GM19043 (cell line): ENCODE results near the gene DCC.

Source experiments
- ATAC-seq: cut with Tn5 transposase; IDR thresholded peaks from one replicate; pipeline ENCODE4 v1.9.1; 2021; ENCODE audit warnings: low read depth; ENCODE audit not compliant: unreplicated experiment

Gene DCC

DNA sequence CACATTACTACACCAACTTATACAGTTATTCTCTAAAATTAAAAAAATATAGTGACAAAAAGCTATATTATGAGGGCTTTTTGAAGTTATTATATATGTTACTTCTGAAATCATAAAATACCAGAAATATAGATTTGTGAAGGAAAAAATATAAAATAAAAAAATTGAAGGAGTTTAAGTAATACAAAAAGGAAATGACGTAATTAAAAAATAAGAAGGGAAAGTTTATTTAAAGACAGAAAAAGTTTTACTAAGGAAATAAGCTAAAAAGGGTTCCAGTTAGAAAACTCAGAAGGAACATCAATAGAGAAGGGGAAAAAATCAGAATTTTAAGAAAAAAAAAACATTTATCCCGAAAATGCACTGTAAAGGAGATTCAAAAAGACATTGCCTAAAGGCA is 1187.4 kb downstream of the DCC start:
- ATAC-seq = no peak

DNA sequence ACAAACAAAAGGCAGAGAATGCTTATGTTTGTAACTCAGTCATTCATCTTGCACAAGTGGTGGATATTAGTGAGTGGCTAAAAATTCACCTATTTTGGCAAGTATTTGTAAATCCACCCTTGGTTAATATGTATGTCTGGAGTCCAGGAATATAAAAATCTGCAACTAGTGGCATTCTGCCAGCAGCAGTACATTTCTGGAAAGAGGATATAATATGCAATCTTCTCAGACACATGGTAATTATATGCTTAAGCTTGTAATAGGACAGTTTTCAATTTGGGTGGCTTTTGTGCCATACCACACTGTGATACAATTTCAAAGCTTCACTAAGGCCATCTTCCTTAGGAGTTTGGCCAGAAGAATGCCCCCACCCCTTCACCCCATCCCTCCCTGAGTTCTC is 1191.2 kb downstream of the DCC start:
- ATAC-seq = no peak

DNA sequence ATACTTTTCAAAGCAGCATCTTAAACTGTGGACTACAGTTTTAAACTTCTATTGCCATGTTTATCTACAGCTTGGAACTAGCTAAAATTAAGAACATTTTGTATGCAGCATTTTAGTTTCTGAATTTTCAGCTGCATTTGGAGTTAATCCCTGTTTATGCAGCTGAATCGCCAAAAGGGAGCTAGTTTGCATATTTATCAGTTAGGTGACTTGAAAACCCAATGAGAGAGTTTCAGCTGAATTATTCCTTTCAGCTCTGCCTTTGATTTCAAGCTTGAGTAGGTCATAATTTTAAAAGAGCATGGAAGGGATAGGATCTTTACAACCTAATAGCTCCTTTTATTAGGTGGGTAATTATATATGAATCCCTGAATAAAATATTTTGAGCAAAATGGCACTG is 1191.9 kb downstream of the DCC start:
- no peak for ATAC-seq

DNA sequence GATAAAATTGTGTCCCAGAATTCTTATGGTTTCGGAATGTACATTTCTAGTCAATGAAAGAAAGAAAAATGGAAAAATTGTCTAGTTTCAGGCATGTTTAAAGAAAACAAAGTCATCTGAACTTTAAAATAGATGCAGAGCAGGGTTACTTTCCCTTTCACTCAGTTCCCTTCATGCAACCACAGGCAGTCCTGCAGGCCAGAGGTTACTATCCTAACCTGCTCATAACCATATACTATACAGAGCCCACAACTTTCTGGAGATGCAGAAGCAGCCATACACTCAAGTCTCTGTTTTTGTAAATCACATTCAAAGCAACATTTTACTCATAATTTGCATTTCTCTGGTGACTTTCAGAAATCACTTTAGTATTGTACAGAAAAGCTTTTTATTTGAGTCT is 1194.2 kb downstream of the DCC start:
- ATAC-seq = no peak

DNA sequence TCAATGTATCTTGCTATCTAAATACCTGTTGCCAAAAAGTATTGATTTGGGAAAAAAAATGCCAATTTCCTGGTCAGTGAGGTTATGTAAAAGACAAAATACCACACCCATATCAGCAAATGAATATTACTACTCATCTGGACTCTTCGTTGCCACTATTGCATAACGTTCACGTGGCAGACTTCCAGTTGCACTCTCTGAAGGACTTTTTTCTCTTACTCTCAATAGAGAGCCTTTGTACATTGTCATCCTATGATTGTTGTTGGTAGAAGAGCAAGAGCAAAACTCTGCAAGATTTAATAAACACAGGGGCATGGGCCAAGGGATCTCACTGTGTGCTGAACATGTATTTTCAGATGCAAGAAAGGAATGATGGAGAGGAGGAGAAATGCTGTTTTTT is 1194.7 kb downstream of the DCC start:
- ATAC-seq = no peak

DNA sequence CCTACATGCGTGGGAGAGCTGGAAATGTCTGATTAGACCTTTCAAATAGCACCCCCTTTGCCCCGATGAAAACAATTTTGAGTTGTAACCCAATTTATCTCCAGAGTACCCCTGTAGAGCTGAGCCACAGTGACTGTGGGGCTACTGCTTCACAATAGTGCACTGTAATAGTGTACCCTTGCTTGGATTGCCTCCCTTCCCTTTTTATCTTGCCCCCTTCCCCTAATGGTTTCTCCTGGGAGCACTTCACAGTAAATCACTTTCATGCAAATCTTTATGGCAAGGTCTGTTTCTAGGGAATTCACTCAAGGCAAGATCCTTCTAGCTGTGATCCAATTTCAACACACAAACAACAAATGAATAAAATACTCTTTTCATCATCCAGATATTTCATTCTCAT is 1196.9 kb downstream of the DCC start:
- ATAC-seq = no peak

DNA sequence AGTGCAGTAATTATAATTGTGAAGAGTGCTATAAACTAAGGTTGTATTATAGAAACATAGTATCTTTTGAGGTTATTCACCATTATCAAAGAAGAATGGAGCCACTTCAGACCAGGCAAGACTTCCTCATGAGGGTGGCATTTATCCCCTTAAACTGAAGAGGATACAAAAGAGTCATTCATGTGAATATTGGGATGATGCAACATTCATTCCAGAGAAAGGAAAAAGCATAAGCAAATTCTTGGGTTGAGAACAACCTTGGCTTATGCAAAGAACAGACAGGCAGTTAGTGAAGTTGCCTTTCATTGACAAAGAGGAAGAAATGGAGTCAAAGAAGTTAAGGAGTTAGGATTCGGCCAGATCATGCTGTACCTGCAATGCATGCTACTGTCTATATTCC is 1201.9 kb downstream of the DCC start:
- no peak for ATAC-seq

DNA sequence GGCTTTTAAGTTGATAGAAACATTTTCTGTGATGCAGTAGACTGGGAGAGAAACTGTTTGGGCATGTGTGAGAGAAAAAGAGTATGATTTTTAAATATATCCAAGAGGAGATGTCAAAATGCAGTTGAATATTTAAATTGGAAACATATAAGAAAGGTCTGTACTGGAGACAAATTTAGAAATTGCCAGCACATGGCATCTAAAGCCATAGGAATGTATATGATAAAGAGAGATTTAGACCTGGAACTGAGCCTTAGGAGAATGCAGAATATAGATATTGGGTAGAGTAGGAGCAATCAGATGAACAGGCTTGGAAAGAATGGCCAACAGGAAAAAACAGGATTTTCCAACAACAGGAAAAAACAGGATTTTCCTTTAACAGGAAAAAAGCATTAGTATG is 1203.7 kb downstream of the DCC start:
- ATAC-seq = no peak

DNA sequence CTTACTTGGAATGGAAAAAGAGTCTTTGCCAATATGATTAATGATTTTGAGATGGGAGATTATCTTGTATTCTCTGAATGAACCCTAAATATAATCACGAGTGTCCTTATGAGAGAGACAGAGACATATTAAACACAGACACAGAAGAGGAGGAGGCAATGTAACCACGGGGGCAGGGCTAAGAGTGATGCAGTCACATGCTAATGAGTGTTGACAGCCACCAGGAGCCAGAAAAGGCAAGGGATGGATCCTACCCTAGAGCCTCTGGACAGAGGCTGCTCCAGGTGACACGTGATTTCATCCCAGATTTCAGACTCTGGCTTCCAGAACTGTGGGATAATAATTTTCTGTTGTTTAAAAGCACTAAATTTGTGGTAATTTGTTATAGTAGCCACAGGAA is 1204.9 kb downstream of the DCC start:
- no peak for ATAC-seq

DNA sequence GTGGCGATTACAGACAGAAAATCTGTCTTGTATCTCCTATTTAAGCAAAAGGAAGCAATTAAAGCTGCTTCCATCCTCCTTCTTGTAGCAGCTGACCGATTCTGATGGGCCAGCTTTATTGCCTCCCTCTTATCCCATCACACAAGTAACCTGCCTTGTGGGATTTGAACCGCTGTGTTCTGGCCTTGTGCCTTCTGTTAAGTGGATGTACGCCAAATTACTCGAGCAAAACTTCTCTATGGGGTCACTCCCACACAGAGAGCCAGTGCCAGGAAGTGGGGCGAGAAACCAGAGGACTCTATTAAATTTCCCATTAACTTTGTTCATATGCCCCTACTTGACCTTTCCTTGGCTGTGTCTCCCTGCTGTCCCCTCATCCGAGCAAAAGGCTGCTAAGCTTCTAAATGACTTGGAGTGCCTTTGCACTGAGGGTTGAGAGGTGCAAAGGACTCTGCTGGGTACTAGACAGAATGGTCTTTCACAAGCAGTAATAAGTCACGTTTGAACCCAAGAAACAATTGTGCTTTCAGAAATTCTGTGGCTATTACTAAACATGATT is 1212.0 kb downstream of the DCC start:
- no peak for ATAC-seq

DNA sequence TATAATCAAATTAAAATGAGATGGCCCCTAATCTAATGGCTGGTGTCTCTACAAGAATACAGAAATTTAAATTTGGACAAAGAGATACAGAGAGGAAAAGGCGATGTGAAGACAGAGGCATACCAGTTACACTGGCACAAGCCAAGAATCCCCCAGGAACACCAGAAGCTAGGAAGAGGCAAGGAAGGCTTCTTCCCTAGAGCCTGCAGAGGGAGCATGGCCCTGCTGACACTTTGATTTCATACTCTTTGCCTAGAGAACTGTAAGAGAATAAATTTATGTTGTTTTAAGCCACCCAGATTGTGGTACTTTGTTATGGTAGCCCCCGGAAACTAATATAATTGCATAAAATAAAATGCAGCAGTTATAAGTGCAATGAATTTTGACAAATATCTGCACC is 1213.0 kb downstream of the DCC start:
- no peak for ATAC-seq

DNA sequence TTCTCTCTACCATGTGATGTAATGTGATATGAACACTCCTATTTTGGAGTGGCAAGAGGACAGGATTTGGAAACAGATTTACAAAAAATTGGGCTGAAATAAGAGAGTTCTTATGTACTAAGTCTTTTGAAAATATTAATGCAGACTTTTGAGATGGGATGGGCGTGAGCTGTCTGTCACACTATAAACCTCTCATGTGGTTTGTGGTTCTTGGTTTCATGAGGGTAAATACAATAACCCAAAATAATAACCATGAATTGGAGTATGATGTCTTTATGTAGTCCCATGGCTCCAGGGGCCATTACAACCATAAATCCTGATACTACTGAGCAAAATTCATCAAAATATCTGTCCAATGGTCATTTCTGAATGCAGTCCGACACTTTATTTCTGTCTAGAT is 1216.5 kb downstream of the DCC start:
- no peak for ATAC-seq

DNA sequence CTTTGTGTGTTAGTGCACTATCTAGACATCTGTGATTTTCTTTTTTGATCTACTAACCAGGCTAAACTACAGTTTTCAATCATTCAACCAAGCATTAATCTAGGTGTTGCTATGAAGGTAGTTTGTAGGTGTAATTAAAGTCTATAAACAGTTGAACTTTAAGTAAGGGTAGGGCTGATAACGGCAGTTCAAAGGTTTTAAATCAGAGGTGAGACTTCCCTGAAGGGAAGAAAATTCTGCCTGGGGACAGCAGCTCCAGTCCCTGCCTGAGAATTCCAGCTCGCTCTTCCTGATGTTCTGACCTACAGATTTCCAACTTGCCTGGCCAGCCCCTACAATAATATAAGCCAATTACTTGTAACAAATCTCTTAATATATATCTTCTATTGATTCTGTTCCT is 1220.5 kb downstream of the DCC start:
- no peak for ATAC-seq

DNA sequence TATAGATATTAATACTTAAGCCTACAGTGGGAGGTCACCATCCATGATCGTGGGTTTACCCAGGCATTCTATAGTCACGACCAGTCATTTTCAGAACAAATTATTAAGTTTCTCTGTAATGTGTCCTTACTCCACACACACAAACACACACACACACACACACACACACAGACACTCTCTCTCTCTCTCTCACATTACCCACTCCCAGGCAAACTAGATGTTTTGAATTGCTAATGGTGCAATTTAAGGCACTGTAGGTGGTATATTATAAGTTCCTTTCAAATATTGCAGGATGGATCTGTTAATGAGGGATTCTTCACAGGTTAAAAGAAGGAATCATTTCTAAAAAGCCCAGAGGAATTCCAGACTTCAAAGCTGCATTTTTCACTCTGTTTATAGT is 1226.6 kb downstream of the DCC start:
- no peak for ATAC-seq

DNA sequence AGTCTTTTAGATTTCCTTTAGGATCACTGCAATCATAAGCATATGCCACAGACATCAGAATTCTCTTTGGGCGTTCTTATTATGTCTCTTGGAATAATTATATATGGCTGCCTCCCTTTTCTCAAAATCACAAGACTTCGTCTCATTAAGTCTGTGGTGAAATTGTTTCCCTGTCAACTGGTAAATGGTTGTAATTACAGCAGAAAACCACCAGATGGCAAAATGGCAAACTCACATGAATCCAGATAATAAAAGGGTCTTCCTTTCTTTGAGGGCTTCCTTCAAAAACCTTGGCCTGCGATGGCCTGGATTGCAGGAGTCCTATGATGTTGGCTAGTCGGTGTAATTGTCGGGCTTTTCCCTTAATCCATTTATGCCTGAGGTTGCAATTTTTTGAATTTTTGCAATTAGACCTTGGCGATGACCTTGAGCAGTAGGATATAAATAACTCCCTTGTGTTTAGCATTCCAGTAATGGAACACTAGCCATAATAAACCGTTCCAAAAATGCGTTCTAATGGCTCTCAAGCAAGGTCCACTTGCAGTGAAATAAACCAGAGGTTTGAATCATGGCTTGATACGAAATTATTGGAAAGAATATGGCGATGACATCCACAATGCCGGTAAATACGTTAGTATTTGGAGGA is 1228.1 kb downstream of the DCC start:
- peak; percentile 70 for ATAC-seq
